Cortex of kidney (tissue), 1 donor: ENCODE data around the gene ELMO1.

Source experiments
- DNase-seq: peaks from one replicate; lab custom pipeline; 2025; lab: John Stamatoyannopoulos, UW

ELMO1 gene

GRCh38 chr7:36827726-36828703 lies 620.6 kb downstream of the ELMO1 start:
- no peak for DNase-seq

DNA sequence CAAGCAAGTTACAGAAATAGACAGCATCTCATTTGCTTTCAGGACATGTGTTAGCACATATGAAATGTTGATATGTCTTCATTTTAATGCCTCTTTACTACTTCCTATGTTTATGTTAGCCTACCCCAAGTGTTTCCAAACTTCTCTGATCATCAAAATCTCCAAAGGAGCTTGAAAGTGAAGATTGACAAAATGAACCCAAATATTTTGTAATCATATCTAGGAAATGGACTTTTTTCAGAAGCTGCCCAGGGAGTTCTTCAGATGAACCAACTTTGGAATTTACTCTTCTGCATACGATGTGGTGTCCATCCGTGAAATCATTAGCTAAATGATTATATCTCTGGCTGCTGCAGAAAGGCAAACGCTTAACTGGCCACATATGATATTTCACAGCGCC lies 623.2 kb downstream of the ELMO1 start:
- no peak for DNase-seq

DNA sequence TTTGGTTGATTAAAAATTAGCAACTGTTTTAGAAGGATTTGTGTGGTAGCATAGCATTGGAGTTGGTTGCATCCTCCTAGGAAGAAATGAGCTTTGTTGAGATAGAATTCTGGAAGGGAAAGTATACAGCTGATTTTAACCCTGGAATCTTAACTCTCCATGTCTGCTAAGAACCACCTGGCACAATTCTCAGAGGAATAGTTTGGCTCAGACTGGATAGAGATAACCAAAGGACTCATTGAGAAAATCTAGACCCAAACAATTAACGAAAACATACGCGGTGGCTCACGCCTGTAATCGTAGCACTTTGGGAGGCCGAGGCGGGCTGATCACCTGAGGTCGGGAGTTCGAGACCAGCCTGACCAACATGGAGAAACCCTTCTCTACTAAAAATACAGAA lies 625.3 kb downstream of the ELMO1 start:
- no peak for DNase-seq

DNA sequence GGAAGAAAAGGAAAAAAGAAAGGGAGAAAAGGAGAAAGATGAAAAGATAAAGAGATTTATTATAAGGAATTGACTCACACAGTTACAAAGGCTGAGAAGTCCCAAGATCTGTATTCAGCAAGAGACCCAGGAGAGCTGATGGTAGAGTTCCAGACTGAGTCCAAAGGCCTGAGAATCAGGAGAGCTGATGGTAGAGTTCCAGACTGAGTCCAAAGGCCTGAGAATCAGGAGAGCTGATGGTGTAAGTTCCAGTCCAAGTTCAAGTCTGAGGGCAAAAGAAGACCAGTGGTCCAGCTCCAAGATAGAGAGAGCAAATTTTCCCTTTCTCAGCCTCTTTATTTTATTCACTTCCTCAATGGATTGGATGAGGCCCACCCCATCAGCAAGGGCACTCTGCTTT lies 627.0 kb downstream of the ELMO1 start:
- no peak for DNase-seq

- DNase-seq = no peak
Observed at GRCh38 chr7:36820527-36821170, 628.0 kb downstream of the ELMO1 start.

GRCh38 chr7:36819639-36820038 lies 629.0 kb downstream of the ELMO1 start:
- DNase-seq = no peak

DNA sequence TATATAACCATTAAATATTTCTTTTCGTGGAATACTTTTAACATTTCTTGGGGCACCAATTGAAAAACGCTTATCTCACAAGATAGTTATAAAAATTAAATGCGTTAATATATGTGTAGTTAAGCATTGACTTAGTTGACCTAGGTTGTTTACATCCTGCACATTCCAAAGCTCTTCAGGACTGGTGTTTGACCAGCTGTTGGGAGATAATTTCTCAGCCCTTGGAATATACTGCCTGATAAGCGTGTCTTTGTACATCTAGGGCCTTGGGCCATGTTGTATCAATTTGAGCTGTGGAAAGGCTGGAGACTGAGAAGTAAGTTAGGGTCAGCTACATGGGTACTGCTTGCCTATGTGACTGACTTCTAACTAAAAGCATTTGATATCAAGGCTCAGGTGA lies 634.4 kb downstream of the ELMO1 start:
- no peak for DNase-seq

DNA sequence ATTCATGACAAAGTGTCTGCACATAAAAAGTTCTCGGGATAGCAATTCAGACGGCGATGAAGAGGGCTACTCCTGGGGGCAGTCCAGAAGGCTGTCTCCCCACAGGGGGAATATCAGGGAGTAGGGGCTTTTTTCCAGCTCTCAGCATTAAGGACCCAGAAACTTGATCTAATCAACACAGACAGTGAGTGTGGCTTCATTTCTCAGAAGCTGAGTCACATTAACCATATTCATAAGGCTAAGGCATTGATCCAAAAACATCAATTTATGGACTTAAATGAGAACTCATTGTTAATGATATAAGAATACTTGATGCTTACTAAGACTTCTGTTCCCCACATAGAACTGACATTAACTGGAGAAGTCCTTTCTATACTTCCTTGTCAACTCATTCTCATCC lies 636.9 kb downstream of the ELMO1 start:
- DNase-seq = no peak

GRCh38 chr7:36810489-36810888 lies 638.2 kb downstream of the ELMO1 start:
- DNase-seq = no peak

GRCh38 chr7:36810032-36810431 lies 638.6 kb downstream of the ELMO1 start:
- DNase-seq = no peak

GRCh38 chr7:36809510-36809909 lies 639.2 kb downstream of the ELMO1 start:
- no peak for DNase-seq

DNA sequence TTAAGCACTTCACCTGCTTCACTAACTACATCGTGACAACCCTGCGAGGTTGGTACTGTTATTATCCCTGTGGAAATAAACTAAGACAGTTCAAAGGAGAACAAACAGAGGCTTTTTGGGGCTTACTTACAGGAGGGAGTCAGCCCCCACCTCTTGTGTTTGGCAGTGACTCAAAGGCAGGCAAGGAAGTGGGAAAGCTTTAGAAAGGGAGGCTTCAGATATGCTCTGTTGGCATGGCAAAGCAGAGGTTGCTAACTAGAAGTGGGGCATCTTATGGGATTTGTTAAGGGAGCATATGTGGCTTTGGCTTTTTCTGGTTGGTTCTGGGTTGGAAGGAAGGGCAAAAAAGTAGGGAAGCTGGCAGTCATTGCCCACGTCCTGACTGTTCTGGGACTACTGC lies 639.6 kb downstream of the ELMO1 start:
- DNase-seq = no peak

DNA sequence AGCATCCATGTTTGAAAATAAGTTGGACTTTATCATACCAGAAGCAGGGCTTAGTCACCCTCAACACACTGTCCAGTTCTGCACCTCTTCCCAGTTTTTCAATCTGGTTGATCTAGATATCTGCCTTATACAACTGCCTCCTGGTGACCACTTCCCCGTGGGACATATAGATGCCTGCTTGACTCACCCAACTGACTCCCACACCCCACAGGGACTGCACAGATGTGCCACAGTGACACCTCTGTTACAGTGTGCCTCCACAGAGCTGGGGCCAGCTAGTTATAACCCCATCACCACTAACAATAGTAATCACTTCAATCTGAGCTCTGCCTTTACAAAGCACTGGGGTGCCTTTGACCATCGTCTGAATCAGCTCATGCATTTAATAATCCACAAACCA lies 641.8 kb downstream of the ELMO1 start:
- no peak for DNase-seq
